ENCODE data around the gene MAP2K7.
"Not testable (repeated sequence)": the region's sequence is repeated elsewhere in the genome, so short reads cannot be mapped to it uniquely, and the experiment has no call there.

The MAP2K7 gene

GRCh38 chr19:7919610-7920518 lies 16.2 kb downstream of the MAP2K7 start, which contains the start of gene SNAPC2:
SNAPC2 (plus strand) TSS chr19:7920338; CDS start chr19:7920367, 29 bp downstream.
- peak; percentile 98 for DNase-seq (ENCODE audit: low spot score)

- peak; percentile 99 for DNase-seq (ENCODE audit: low spot score)
Observed at GRCh38 chr19:7920519-7921301, 17.0 kb downstream of the MAP2K7 start.

GRCh38 chr19:7921302-7921966 lies 17.8 kb downstream of the MAP2K7 start:
- DNase-seq (ENCODE audit: low spot score) = no peak

- no peak for DNase-seq (ENCODE audit: low spot score)
Observed at GRCh38 chr19:7921967-7922835, 18.5 kb downstream of the MAP2K7 start.

- no peak for DNase-seq (ENCODE audit: low spot score)
Observed at GRCh38 chr19:7922836-7923195, 19.1 kb downstream of the MAP2K7 start.

GRCh38 chr19:7923295-7924191 lies 19.9 kb downstream of the MAP2K7 start:
- no peak for DNase-seq (ENCODE audit: low spot score)

GRCh38 chr19:7924241-7924640 lies 20.6 kb downstream of the MAP2K7 start:
- DNase-seq (ENCODE audit: low spot score) = no peak

GRCh38 chr19:7924651-7925170 lies 21.0 kb downstream of the MAP2K7 start:
- no peak for DNase-seq (ENCODE audit: low spot score)

- no peak for DNase-seq (ENCODE audit: low spot score)
Observed at GRCh38 chr19:7925171-7925851, 21.6 kb downstream of the MAP2K7 start.

GRCh38 chr19:7926021-7926726 lies 22.5 kb downstream of the MAP2K7 start, which contains the start of gene CTXN1:
CTXN1 (minus strand) TSS chr19:7926135; CDS start chr19:7925538, 597 bp downstream.
- DNase-seq (ENCODE audit: low spot score) = no peak

GRCh38 chr19:7926727-7927604 lies 23.3 kb downstream of the MAP2K7 start:
- peak; percentile 68 for DNase-seq (ENCODE audit: low spot score)

GRCh38 chr19:7927605-7928333 lies 24.1 kb downstream of the MAP2K7 start:
- peak; percentile 65 for DNase-seq (ENCODE audit: low spot score)

- no peak for DNase-seq (ENCODE audit: low spot score)
Observed at GRCh38 chr19:7928334-7928706, 24.6 kb downstream of the MAP2K7 start.

GRCh38 chr19:7928741-7929701 lies 25.3 kb downstream of the MAP2K7 start:
- DNase-seq (ENCODE audit: low spot score) = no peak

- not testable (repeated sequence) for DNase-seq (ENCODE audit: low spot score)
Observed at GRCh38 chr19:7930030-7930429, 26.4 kb downstream of the MAP2K7 start.

- no peak for DNase-seq (ENCODE audit: low spot score)
Observed at GRCh38 chr19:7930765-7931164, 27.1 kb downstream of the MAP2K7 start.

All from left forelimb (tissue), 1 donor.